Liver (tissue), 9 donors: ENCODE data around the gene GADD45B. TPM values are rescaled to one million over a fixed set of nuclear protein-coding genes. Genes with fewer than 3 reads are reported as not detected.

Source experiments
- DNase-seq: peaks from one replicate; pipeline ENCODE4 v3.0.0-alpha.2; 2017; ENCODE audit warnings: low spot score
- H3K27ac ChIP-seq, 2 donors: one replicate each; pipeline ENCODE4 v1.7.0; 2013; ENCODE audit warnings: inconsistent platforms in 2 of 2, low read length in 2 of 2, control low read depth in 1 of 2, low read depth in 1 of 2, mild to moderate bottlenecking in 1 of 2
- H3K27me3 ChIP-seq, 4 donors: one replicate each; pipeline versions ENCODE4 v1.6.1 to v1.7.0; 2013; ENCODE audit warnings: low read length in 3 of 4, inconsistent platforms in 1 of 4, mild to moderate bottlenecking in 1 of 4, moderate library complexity in 1 of 4; ENCODE audit not compliant: control insufficient read depth in 4 of 4, insufficient read depth in 4 of 4
- H3K36me3 ChIP-seq, 4 donors: one replicate each; pipeline versions ENCODE4 v1.6.1 to v1.7.0; 2013; ENCODE audit warnings: low read length in 3 of 4, mild to moderate bottlenecking in 3 of 4, low read depth in 1 of 4, moderate library complexity in 1 of 4; ENCODE audit not compliant: control insufficient read depth in 4 of 4, insufficient read depth in 3 of 4
- H3K4me1 ChIP-seq, 4 donors: one replicate each; pipeline versions ENCODE4 v1.6.1 to v1.7.0; 2013; ENCODE audit warnings: low read length in 3 of 4, mild to moderate bottlenecking in 3 of 4, moderate library complexity in 1 of 4; ENCODE audit not compliant: control insufficient read depth in 4 of 4, insufficient read depth in 4 of 4
- H3K4me3 ChIP-seq, 3 donors: one replicate each; pipeline versions ENCODE4 v1.6.1 to v1.7.0; 2013; ENCODE audit warnings: low read length in 3 of 3, control low read depth in 1 of 3, low read depth in 1 of 3, mild to moderate bottlenecking in 1 of 3
- H3K9ac ChIP-seq, 2 donors: one replicate each; pipeline ENCODE4 v1.7.0; 2013; ENCODE audit warnings: low read length in 2 of 2, mild to moderate bottlenecking in 2 of 2, moderate library complexity in 2 of 2, control low read depth in 1 of 2, low read depth in 1 of 2
- H3K9me3 ChIP-seq, 4 donors: one replicate each; pipeline versions ENCODE4 v1.6.1 to v1.7.0; 2013; ENCODE audit warnings: low read length in 3 of 4; ENCODE audit not compliant: control insufficient read depth in 4 of 4
- ATF3 ChIP-seq: IDR thresholded peaks from 2 replicates; pipeline ENCODE4 v1.6.1; 2016; ENCODE audit warnings: antibody characterized with exemption
- CTCF ChIP-seq: fragments of 150-350 bp; IDR thresholded peaks from 2 replicates; pipeline ENCODE4 v1.5.1; 2017; ENCODE audit warnings: improper control_type of control experiment, low read depth, low read length; ENCODE audit not compliant: missing input control
- EGR1 ChIP-seq, 2 donors: IDR thresholded peaks; 2 replicates each; pipeline ENCODE4 v1.6.1; 2016 to 2018; ENCODE audit warnings: antibody characterized with exemption in 2 of 2, low read depth in 2 of 2
- FOXA1 ChIP-seq: IDR thresholded peaks from 2 replicates; pipeline ENCODE4 v1.6.1; 2016; ENCODE audit warnings: antibody characterized with exemption
- FOXA2 ChIP-seq: IDR thresholded peaks from 2 replicates; pipeline ENCODE4 v1.6.1; 2016; ENCODE audit warnings: antibody characterized with exemption
- GABPA ChIP-seq, 2 donors: IDR thresholded peaks in 1 of 2; conservative IDR thresholded peaks in 1 of 2; 2 replicates each; pipeline ENCODE4 v1.6.1; 2016; ENCODE audit warnings: antibody characterized with exemption in 2 of 2, mild to moderate bottlenecking in 1 of 2, moderate library complexity in 1 of 2
- HNF4A ChIP-seq, 2 donors: conservative IDR thresholded peaks; 2 replicates each; pipeline ENCODE4 v1.6.1; 2016; ENCODE audit warnings: antibody characterized with exemption in 2 of 2, mild to moderate bottlenecking in 2 of 2
- HNF4G ChIP-seq: IDR thresholded peaks from 2 replicates; pipeline ENCODE4 v1.6.1; 2016; ENCODE audit warnings: antibody characterized with exemption
- JUND ChIP-seq, 2 donors: IDR thresholded peaks; 2 replicates each; pipeline ENCODE4 v1.6.1; 2016; ENCODE audit warnings: antibody characterized with exemption in 2 of 2
- MAX ChIP-seq: IDR thresholded peaks from 2 replicates; pipeline ENCODE4 v1.6.1; 2016; ENCODE audit warnings: antibody characterized with exemption
- NR2F2 ChIP-seq: IDR thresholded peaks from 2 replicates; pipeline ENCODE4 v1.6.1; 2016; ENCODE audit warnings: antibody characterized with exemption
- RAD21 ChIP-seq, 2 donors: IDR thresholded peaks; 2 replicates each; pipeline ENCODE4 v1.6.1; 2016; ENCODE audit warnings: antibody characterized with exemption in 2 of 2, mild to moderate bottlenecking in 2 of 2
- RXRA ChIP-seq, 2 donors: IDR thresholded peaks; 2 replicates each; pipeline ENCODE4 v1.6.1; 2017 to 2018; ENCODE audit warnings: antibody characterized with exemption in 2 of 2, mild to moderate bottlenecking in 1 of 2
- SP1 ChIP-seq: IDR thresholded peaks from 2 replicates; pipeline ENCODE4 v1.6.1; 2018; ENCODE audit warnings: antibody characterized with exemption, mild to moderate bottlenecking
- TAF1 ChIP-seq: conservative IDR thresholded peaks from 2 replicates; pipeline ENCODE4 v1.6.1; 2016; ENCODE audit warnings: antibody characterized with exemption, mild to moderate bottlenecking
- YY1 ChIP-seq: IDR thresholded peaks from 2 replicates; pipeline ENCODE4 v1.6.1; 2016; ENCODE audit warnings: antibody characterized with exemption, mild to moderate bottlenecking
- ZBTB33 ChIP-seq: IDR thresholded peaks from 2 replicates; pipeline ENCODE4 v1.6.1; 2016; ENCODE audit warnings: antibody characterized with exemption
- WGBS: extraction: QIAGEN DNeasy Blood & Tissue Kit; methylation state at CpG from one replicate; pipeline ENCODE4 v1.1.7; 2013; 5-methylcytosine and 5-hydroxymethylcytosine counted together
- polyA plus RNA-seq, 2 donors: library from polyadenylated mRNA; stranded (reverse) in 1 of 2; unstranded in 1 of 2; fragments of 200-250 nt in 1 of 2; fragments of >200 nt in 1 of 2; fragmentation: Nextera tagmentation in 1 of 2; extraction: Ambion mirVana in 1 of 2; gene quantifications; one replicate each; pipeline versions ENCODE4 v1.2.1 to v1.2.3, GENCODE V29; 2013 to 2015
- total RNA-seq, 2 donors: library from RNA; depleted of rRNA; stranded (reverse); fragments of >200 nt; gene quantifications; one replicate each; pipeline ENCODE4 v1.2.3, GENCODE V29; 2014
- donor health status: healthy.
- donor health status: healthy.
- donor health status: healthy.
- donor health status: healthy.
- donor health status: healthy.

GADD45B gene
- total and polyA plus RNA-seq, 4 donors, result 11.6 to 86.3 (median 82.4) TPM

- Histone ChIP-seq H3K27ac (no peak overlapping the region), H3K9ac (no peak overlapping the region), H3K9me3 (no peaks in the 10 kb centered on the region), H3K27me3 (no peaks in the 10 kb centered on the region), H3K4me3 (no peak overlapping the region), H3K4me1 (peaks cover 4 to 26% (median 12%) of the 10 kb centered on the region in 4 donors), H3K36me3 (no peaks in the 10 kb centered on the region)
- no peak for DNase-seq
- no peak for TF ChIP-seq MAX
- no peak for TF ChIP-seq GABPA (IDR thresholded peaks at IDR 0.05 in 1 of 2, conservative IDR thresholded peaks at IDR 0.05 in 1 of 2)
- 79% methylated on average over 8 of the region's 8 CpGs for WGBS
These were observed 9.5 kb downstream of the GADD45B start for GRCh38 chr19:2485428-2485827.

- no peak overlapping the region for H3K9ac ChIP-seq
- no peaks in the 10 kb centered on the region for H3K27me3 ChIP-seq
- H3K27ac ChIP-seq, result no peak overlapping the region
- WGBS, result 90% methylated on average over 12 of the region's 12 CpGs
- no peak overlapping the region for H3K4me3 ChIP-seq
- TF ChIP-seq HNF4A (conservative IDR thresholded peaks at IDR 0.05) (no peak), ZBTB33 (no peak), GABPA (IDR thresholded peaks at IDR 0.05 in 1 of 2, conservative IDR thresholded peaks at IDR 0.05 in 1 of 2) (no peak), FOXA1 (no peak), YY1 (no peak), TAF1 (no peak), NR2F2 (no peak), JUND (IDR thresholded peaks at IDR 0.05) (no peak), ATF3 (no peak), SP1 (no peak), EGR1 (IDR thresholded peaks at IDR 0.05; ENCODE audit: low read depth in 2 of 2) (no peak), CTCF (no peak), HNF4G (no peak), RXRA (IDR thresholded peaks at IDR 0.05) (no peak), FOXA2 (no peak)
- no peak for DNase-seq
- no peaks in the 10 kb centered on the region for H3K36me3 ChIP-seq
- H3K4me1 ChIP-seq, result peaks cover 9 to 38% (median 22%) of the 10 kb centered on the region in 4 donors
- no peaks in the 10 kb centered on the region for H3K9me3 ChIP-seq
These were observed 11.2 kb downstream of the GADD45B start for GRCh38 chr19:2487090-2487489.

- no peak overlapping the region for H3K9ac ChIP-seq
- WGBS, result 56% methylated on average over 15 of the region's 15 CpGs
- no peak overlapping the region for H3K27ac ChIP-seq
- DNase-seq, result no peak
- no peaks in the 10 kb centered on the region for H3K36me3 ChIP-seq
- H3K4me1 ChIP-seq, result peaks cover 9 to 38% (median 22%) of the 10 kb centered on the region in 4 donors
- TF ChIP-seq JUND (IDR thresholded peaks at IDR 0.05) (no peak), RAD21 (IDR thresholded peaks at IDR 0.05) (no peak), YY1 (no peak), FOXA2 (no peak), NR2F2 (no peak), EGR1 (IDR thresholded peaks at IDR 0.05; ENCODE audit: low read depth in 2 of 2) (no peak), CTCF (no peak), HNF4G (no peak), TAF1 (no peak), GABPA (IDR thresholded peaks at IDR 0.05 in 1 of 2, conservative IDR thresholded peaks at IDR 0.05 in 1 of 2) (no peak), HNF4A (conservative IDR thresholded peaks at IDR 0.05) (no peak), ATF3 (no peak), ZBTB33 (no peak), SP1 (no peak), FOXA1 (no peak)
- H3K4me3 ChIP-seq, result no peak overlapping the region
- H3K9me3 ChIP-seq, result no peaks in the 10 kb centered on the region
- H3K27me3 ChIP-seq, result no peaks in the 10 kb centered on the region
These were observed 11.9 kb downstream of the GADD45B start for GRCh38 chr19:2487842-2488241.
